ENCODE measurements around the gene CABLES1.
"Not testable (repeated sequence)": the region's sequence is repeated elsewhere in the genome, so short reads cannot be mapped to it uniquely, and the experiment has no call there.

CABLES1 gene

GRCh38 chr18:23143016-23143814, 7.9 kb downstream of the CABLES1 start:
- DNase-seq = no peak

GRCh38 chr18:23143815-23144261, 8.6 kb downstream of the CABLES1 start:
- no peak for DNase-seq

- DNase-seq = no peak
These were observed 9.4 kb downstream of the CABLES1 start for GRCh38 chr18:23144640-23145039.

GRCh38 chr18:23145621-23146020, 10.3 kb downstream of the CABLES1 start:
- no peak for DNase-seq

GRCh38 chr18:23146861-23147469, 11.7 kb downstream of the CABLES1 start:
- no peak for DNase-seq

- no peak for DNase-seq
These were observed 13.1 kb downstream of the CABLES1 start for GRCh38 chr18:23148382-23148781.

GRCh38 chr18:23149570-23149969, 14.3 kb downstream of the CABLES1 start:
- no peak for DNase-seq

GRCh38 chr18:23151414-23152099, 16.3 kb downstream of the CABLES1 start:
- DNase-seq = no peak

- DNase-seq = no peak
These were observed 18.7 kb downstream of the CABLES1 start for GRCh38 chr18:23154030-23154429.

- no peak for DNase-seq
These were observed 19.7 kb downstream of the CABLES1 start for GRCh38 chr18:23154823-23155500.

GRCh38 chr18:23155537-23155936, 20.3 kb downstream of the CABLES1 start:
- no peak for DNase-seq

- no peak for DNase-seq
These were observed 20.8 kb downstream of the CABLES1 start for GRCh38 chr18:23156134-23156533.

- DNase-seq = no peak
These were observed 22.8 kb downstream of the CABLES1 start for GRCh38 chr18:23158058-23158457.

GRCh38 chr18:23158884-23159283, 23.6 kb downstream of the CABLES1 start:
- not testable (repeated sequence) for DNase-seq

GRCh38 chr18:23159344-23159743, 24.1 kb downstream of the CABLES1 start:
- no peak for DNase-seq

- no peak for DNase-seq
These were observed 27.2 kb downstream of the CABLES1 start for GRCh38 chr18:23162473-23162872.

- no peak for DNase-seq
These were observed 28.7 kb downstream of the CABLES1 start for GRCh38 chr18:23163786-23164533.

GRCh38 chr18:23165271-23166068, 30.2 kb downstream of the CABLES1 start:
- no peak for DNase-seq

- DNase-seq = no peak
These were observed 31.7 kb downstream of the CABLES1 start for GRCh38 chr18:23166891-23167541.

GRCh38 chr18:23169673-23170044, 34.4 kb downstream of the CABLES1 start:
- DNase-seq = no peak

GRCh38 chr18:23170137-23170536, 34.9 kb downstream of the CABLES1 start:
- DNase-seq = no peak

Data from NCI-H1417 treated with DMSO at 0.1 percent for 48 hours (cell line).